Gastrocnemius medialis (tissue), 4 donors: ENCODE data around the gene KCNQ1. TPM values are rescaled to one million over a fixed set of nuclear protein-coding genes. Genes with fewer than 3 reads are reported as not detected.

ENCODE experiments used
- ATAC-seq, 2 donors: fragments of 150-250 bp; one replicate each; pipeline ENCODE4 v1.9.1; 2016
- DNase-seq, 2 donors: peaks; one replicate each; pipeline ENCODE4 v3.0.0-alpha.2; 2019
- H3K27ac ChIP-seq, 4 donors: fragments of 200-600 bp; sonication (generic); 1 replicate in 1 of 4; 2 replicates in 3 of 4; pipeline ENCODE4 v1.5.1; 2016 to 2018; ENCODE audit warnings: mild to moderate bottlenecking in 2 of 4, moderate library complexity in 1 of 4
- H3K27me3 ChIP-seq, 3 donors: fragments of 200-600 bp; sonication (generic) in 2 of 3; 1 replicate in 1 of 3; 2 replicates in 2 of 3; pipeline versions ENCODE4 v1.5.1 to v1.6.0; 2016 to 2019; ENCODE audit warnings: mild to moderate bottlenecking in 1 of 3, moderate library complexity in 1 of 3
- H3K36me3 ChIP-seq, 2 donors: fragments of 200-600 bp; sonication (generic) in 1 of 2; one replicate each; pipeline ENCODE4 v1.5.1; 2017 to 2018
- H3K4me1 ChIP-seq, 2 donors: fragments of 200-600 bp; sonication (generic) in 1 of 2; one replicate each; pipeline ENCODE4 v1.5.1; 2016 to 2017; ENCODE audit warnings: mild to moderate bottlenecking in 2 of 2
- H3K4me3 ChIP-seq, 4 donors: fragments of 200-600 bp; sonication (generic) in 3 of 4; 1 replicate in 1 of 4; 2 replicates in 3 of 4; pipeline ENCODE4 v1.5.1; 2016 to 2019; ENCODE audit warnings: mild to moderate bottlenecking in 2 of 4
- H3K9me3 ChIP-seq, 3 donors: fragments of 200-600 bp; sonication (generic) in 2 of 3; 1 replicate in 1 of 3; 2 replicates in 2 of 3; pipeline ENCODE4 v1.5.1; 2016 to 2019
- POLR2A ChIP-seq, 2 donors: fragments of 450-650 bp; IDR thresholded peaks; one replicate each; pipeline ENCODE4 v1.6.1; 2017; ENCODE audit warnings: antibody characterized with exemption in 2 of 2, mild to moderate bottlenecking in 2 of 2, moderate library complexity in 2 of 2
- in situ Hi-C, 4 donors: fragments of 200-750 bp; cut with MboI; loops; one replicate each; pipeline versions ENCODE4 v1.15.0 to v1.8.0; 2017; ENCODE audit warnings: low sequenced_read_pairs in 4 of 4
- intact Hi-C: fragments of 100-400 bp; cut with DNase I; formaldehyde crosslinking; loops from one replicate; pipeline ENCODE4 v1.15.1; 2023; ENCODE audit warnings: low total_unique reads
- total RNA-seq, 4 donors: library from RNA; depleted of rRNA; stranded (reverse); fragments of >200 nt; gene quantifications; one replicate each; pipeline versions ENCODE4 v1.1.0 to v1.2.3, GENCODE V29; 2016
- TF ChIP-seq, protein P1 (sequence below), 5 experiments: fragments of 450-650 bp in 3 of 5; fragments of 200-600 bp in 2 of 5; sonication (generic) in 2 of 5; IDR thresholded peaks in 4 of 5; conservative IDR thresholded peaks in 1 of 5; 1 replicate in 4 of 5; 2 replicates in 1 of 5; pipeline ENCODE4 v1.5.1; 2016 to 2019; ENCODE audit warnings: antibody characterized with exemption in 5 of 5, mild to moderate bottlenecking in 3 of 5, moderate library complexity in 3 of 5

The KCNQ1 gene
- total RNA-seq, 4 donors from 2014 or later, result 0.15 to 1.00 (median 0.67) TPM

DNA sequence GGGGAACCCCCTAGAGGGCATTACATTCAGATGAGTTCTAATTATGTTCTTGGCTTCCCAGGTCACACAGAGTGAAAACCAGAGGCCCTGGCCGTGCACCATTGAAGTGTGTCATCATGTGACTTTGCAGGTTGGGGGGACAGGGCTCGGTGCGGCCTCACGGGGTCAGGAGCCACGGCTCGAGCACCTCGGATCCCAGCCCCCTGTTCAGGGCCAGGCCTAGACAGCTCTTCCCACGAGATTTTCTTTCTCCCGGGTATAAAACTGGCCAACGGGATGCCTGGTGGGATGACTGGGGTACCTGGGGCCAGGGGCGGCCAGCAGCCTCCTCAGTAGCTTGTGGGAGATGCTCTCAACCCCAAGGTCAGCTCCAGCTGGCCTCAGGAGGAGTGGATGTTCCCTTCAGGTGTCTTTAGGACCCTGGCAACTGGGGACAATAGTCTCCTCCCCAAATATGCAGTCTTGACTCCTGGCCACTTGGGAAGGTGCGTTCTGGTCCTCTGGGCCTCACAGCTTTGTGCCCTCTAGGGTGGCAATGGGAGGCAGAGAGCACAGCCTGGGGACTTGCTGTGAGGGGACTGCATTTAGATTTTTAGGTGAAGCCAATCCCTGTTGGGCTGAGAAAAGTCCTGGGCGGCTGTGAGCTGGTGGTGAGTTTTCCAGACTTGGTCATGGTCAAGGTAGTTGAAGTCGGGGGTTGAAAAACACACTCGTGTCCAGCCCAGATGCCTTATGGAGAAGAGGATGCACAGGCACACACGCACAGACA lies 95.6 kb downstream of the KCNQ1 start:
- peaks cover 0 to 2% (median 0%) of the 10 kb centered on the region in 3 donors for H3K27me3 ChIP-seq
- H3K27ac ChIP-seq, result no peak overlapping the region
- no peaks in the 10 kb centered on the region for H3K4me1 ChIP-seq
- H3K4me3 ChIP-seq, result no peak overlapping the region
- no peak for DNase-seq
- intact Hi-C loops (no loop called here), in situ Hi-C loops (no loop called here)
- no peak for TF ChIP-seq POLR2A (IDR thresholded peaks at IDR 0.05)
- TF ChIP-seq, protein P1, sequence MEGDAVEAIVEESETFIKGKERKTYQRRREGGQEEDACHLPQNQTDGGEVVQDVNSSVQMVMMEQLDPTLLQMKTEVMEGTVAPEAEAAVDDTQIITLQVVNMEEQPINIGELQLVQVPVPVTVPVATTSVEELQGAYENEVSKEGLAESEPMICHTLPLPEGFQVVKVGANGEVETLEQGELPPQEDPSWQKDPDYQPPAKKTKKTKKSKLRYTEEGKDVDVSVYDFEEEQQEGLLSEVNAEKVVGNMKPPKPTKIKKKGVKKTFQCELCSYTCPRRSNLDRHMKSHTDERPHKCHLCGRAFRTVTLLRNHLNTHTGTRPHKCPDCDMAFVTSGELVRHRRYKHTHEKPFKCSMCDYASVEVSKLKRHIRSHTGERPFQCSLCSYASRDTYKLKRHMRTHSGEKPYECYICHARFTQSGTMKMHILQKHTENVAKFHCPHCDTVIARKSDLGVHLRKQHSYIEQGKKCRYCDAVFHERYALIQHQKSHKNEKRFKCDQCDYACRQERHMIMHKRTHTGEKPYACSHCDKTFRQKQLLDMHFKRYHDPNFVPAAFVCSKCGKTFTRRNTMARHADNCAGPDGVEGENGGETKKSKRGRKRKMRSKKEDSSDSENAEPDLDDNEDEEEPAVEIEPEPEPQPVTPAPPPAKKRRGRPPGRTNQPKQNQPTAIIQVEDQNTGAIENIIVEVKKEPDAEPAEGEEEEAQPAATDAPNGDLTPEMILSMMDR (IDR thresholded peaks at IDR 0.05 in 4 of 5, conservative IDR thresholded peaks at IDR 0.05 in 1 of 5), result no peak
- no peaks in the 10 kb centered on the region for H3K9me3 ChIP-seq
- no peak for ATAC-seq
- H3K36me3 ChIP-seq, result no peaks in the 10 kb centered on the region

DNA sequence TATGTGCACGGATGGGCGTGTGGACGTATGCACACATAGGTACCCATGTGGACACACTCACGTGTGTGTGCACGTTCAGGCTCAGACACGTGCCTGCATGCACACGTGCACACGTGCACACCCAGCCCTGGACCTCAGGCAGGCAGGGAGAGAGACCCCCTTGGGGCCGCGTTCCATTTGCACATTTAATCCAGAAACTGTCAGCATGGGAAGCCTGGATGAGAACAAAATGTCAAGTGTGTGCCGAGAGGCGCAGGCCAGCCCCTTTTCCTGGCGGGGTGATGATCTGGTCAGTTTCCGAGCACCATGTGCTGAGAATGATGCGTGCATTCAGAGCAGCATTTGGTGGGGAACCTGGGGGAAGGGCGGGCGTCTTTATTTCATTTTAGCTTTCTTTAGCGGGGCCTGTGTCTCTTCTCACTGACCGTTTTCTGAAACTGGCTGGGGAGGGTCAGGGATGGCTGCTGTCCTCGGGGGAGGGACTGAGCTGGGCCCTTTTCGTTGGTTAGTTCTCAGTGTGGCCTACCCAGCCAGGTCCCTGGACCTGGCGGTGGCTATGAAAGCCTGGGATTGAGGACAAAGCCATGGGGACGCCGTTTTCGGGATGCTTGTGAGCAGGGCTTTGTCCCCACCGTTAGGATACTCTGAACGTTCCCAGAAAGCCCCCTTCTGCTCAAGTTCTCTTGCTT lies 96.3 kb downstream of the KCNQ1 start:
- Histone ChIP-seq H3K36me3 (no peaks in the 10 kb centered on the region), H3K27me3 (peaks cover 0 to 2% (median 0%) of the 10 kb centered on the region in 3 donors), H3K27ac (no peak overlapping the region), H3K4me3 (no peak overlapping the region), H3K9me3 (no peaks in the 10 kb centered on the region), H3K4me1 (no peaks in the 10 kb centered on the region)
- in situ Hi-C loops, result no loop called here
- ATAC-seq (no peak), DNase-seq (no peak)
- TF ChIP-seq, protein P1 (IDR thresholded peaks at IDR 0.05 in 4 of 5, conservative IDR thresholded peaks at IDR 0.05 in 1 of 5), result no peak
- TF ChIP-seq POLR2A (IDR thresholded peaks at IDR 0.05), result no peak
- intact Hi-C loops, result no loop called here

DNA sequence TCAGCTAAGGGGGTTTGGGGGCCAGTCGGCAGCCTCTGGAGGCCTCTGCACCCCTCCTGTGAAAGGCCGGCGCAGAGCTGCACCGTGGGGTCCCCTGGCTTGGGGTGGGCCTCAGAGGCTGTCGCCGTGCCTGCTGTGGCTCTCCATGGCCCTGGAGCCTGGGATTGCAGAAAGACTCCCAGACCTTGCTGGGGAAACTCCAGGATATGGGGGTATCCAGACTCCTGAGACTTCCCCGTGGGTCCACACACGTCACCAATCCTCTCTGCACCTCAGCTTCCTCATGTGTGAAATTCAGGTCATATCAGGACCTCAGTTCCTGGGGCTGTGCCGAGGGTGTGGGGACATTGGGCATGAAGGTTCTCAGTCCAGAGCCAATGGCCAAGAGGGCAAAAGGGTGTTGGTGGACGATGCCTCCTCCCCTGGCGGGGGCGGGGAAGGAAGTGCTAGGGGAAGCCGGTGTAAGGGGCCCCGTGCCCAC lies 97.1 kb downstream of the KCNQ1 start:
- no peaks in the 10 kb centered on the region for H3K4me1 ChIP-seq
- in situ Hi-C loops, result no loop called here
- H3K36me3 ChIP-seq, result no peaks in the 10 kb centered on the region
- ATAC-seq (no peak), DNase-seq (no peak)
- H3K4me3 ChIP-seq, result no peak overlapping the region
- no peaks in the 10 kb centered on the region for H3K9me3 ChIP-seq
- no peak overlapping the region for H3K27ac ChIP-seq
- peaks cover 0 to 2% (median 0%) of the 10 kb centered on the region in 3 donors for H3K27me3 ChIP-seq
- intact Hi-C loops, result no loop called here
- TF ChIP-seq, protein P1 (IDR thresholded peaks at IDR 0.05 in 4 of 5, conservative IDR thresholded peaks at IDR 0.05 in 1 of 5), result no peak
- no peak for TF ChIP-seq POLR2A (IDR thresholded peaks at IDR 0.05)

DNA sequence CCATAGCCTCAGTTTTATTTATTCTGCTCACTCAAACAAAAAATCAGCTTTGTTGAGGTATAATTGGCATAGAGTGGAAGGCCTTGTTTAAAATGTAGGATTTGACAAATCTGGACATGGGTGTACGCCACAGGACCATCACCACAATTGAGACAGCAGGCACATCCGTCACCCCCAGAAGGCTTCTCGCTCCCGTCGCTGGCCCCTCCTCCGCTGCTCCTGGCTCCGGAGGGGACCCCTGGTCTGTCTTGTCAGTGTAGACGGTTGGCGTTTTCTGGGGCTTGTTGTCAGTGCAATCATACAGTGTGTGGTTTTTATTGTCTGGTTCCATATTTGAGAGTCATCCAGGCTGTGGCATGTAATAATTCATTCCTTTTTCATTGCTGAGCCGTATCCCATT lies 97.6 kb downstream of the KCNQ1 start:
- no peak for DNase-seq
- in situ Hi-C loops, result no loop called here

More for the DNA sequence above, 97.6 kb downstream of the KCNQ1 start:
- intact Hi-C loops, result no loop called here
- Histone ChIP-seq H3K4me1 (no peaks in the 10 kb centered on the region), H3K27ac (no peak overlapping the region), H3K36me3 (no peaks in the 10 kb centered on the region), H3K27me3 (peaks cover 0 to 2% (median 0%) of the 10 kb centered on the region in 3 donors), H3K4me3 (no peak overlapping the region), H3K9me3 (no peaks in the 10 kb centered on the region)
- ATAC-seq, result no peak
- TF ChIP-seq POLR2A (IDR thresholded peaks at IDR 0.05), result no peak
- TF ChIP-seq, protein P1 (IDR thresholded peaks at IDR 0.05 in 4 of 5, conservative IDR thresholded peaks at IDR 0.05 in 1 of 5), result no peak
